ENCODE results near the gene RPP40.

- no peak for TF ChIP-seq CTCF (IDR thresholded peaks at IDR 0.05)
- no peak for TF ChIP-seq POLR2A (IDR thresholded peaks at IDR 0.05)
These were observed 668 bp upstream of the RPP40 start for GRCh38 chr6:5004373-5005037.

All from breast epithelium (tissue), 3 donors.